ENCODE measurements around the gene CLRN1. TPM values are rescaled to one million over a fixed set of nuclear protein-coding genes. Genes with fewer than 3 reads are reported as not detected.

CLRN1 gene
- total RNA-seq, 1 donor from 2014 or later, result not detected

- DNase-seq (ENCODE audit: low spot score in 2 of 2, unreplicated experiment in 2 of 2), result no peak
- no peak for TF ChIP-seq CTCF (IDR thresholded peaks at IDR 0.05; ENCODE audit: unreplicated experiment)
- peaks cover 7% of the 10 kb centered on the region for H3K9me3 Mint-ChIP-seq
- no peak within 1 kb of the TSS for H3K4me3 Mint-ChIP-seq
- H3K27ac Mint-ChIP-seq, result no peak within 1 kb of the TSS
- H3K4me1 Mint-ChIP-seq, result peaks cover 17% of the 10 kb centered on the region
- H3K36me3 Mint-ChIP-seq, result no peaks in the 10 kb centered on the region
- peaks cover 23% of the 10 kb centered on the region for H3K27me3 Mint-ChIP-seq (ENCODE audit: low read depth)
Observed at GRCh38 chr3:150905339-150905738, 67.2 kb downstream of the CLRN1 start, which contains the start of gene MINDY4B. Gene MINDY4B (minus strand): TSS chr3:150905439. CDS start chr3:150905439, 0 bp downstream.

- Mint-ChIP-seq H3K4me3 (no peak overlapping the region), H3K27ac (no peak overlapping the region), H3K9me3 (peaks cover 7% of the 10 kb centered on the region), H3K27me3 (ENCODE audit: low read depth) (peaks cover 11% of the 10 kb centered on the region), H3K4me1 (peaks cover 17% of the 10 kb centered on the region), H3K36me3 (no peaks in the 10 kb centered on the region)
- no peak for TF ChIP-seq CTCF (IDR thresholded peaks at IDR 0.05; ENCODE audit: unreplicated experiment)
- no peak for DNase-seq (ENCODE audit: low spot score in 2 of 2, unreplicated experiment in 2 of 2)
Observed at GRCh38 chr3:150902988-150903387, 69.5 kb downstream of the CLRN1 start.

GRCh38 chr3:150901793-150902192 is 70.7 kb downstream of the CLRN1 start:
- Mint-ChIP-seq H3K27ac (no peak overlapping the region), H3K9me3 (no peaks in the 10 kb centered on the region), H3K27me3 (ENCODE audit: low read depth) (peaks cover 7% of the 10 kb centered on the region), H3K4me3 (no peak overlapping the region), H3K36me3 (no peaks in the 10 kb centered on the region), H3K4me1 (peaks cover 17% of the 10 kb centered on the region)
- no peak for TF ChIP-seq CTCF (IDR thresholded peaks at IDR 0.05; ENCODE audit: unreplicated experiment)
- no peak for DNase-seq (ENCODE audit: low spot score in 2 of 2, unreplicated experiment in 2 of 2)

- Mint-ChIP-seq H3K27me3 (ENCODE audit: low read depth) (peaks cover 12% of the 10 kb centered on the region), H3K36me3 (no peaks in the 10 kb centered on the region), H3K4me1 (peaks cover 13% of the 10 kb centered on the region), H3K27ac (no peak overlapping the region), H3K9me3 (no peaks in the 10 kb centered on the region), H3K4me3 (no peak overlapping the region)
- no peak for DNase-seq (ENCODE audit: low spot score in 2 of 2, unreplicated experiment in 2 of 2)
- TF ChIP-seq CTCF (IDR thresholded peaks at IDR 0.05; ENCODE audit: unreplicated experiment), result no peak
Observed at GRCh38 chr3:150899141-150899540, 73.4 kb downstream of the CLRN1 start.

GRCh38 chr3:150898046-150898754 is 74.3 kb downstream of the CLRN1 start:
- DNase-seq (ENCODE audit: low spot score in 2 of 2, unreplicated experiment in 2 of 2), result no peak
- peaks cover 6% of the 10 kb centered on the region for H3K4me1 Mint-ChIP-seq
- no peak overlapping the region for H3K27ac Mint-ChIP-seq
- no peak overlapping the region for H3K4me3 Mint-ChIP-seq
- peaks cover 12% of the 10 kb centered on the region for H3K27me3 Mint-ChIP-seq (ENCODE audit: low read depth)
- H3K9me3 Mint-ChIP-seq, result no peaks in the 10 kb centered on the region
- TF ChIP-seq CTCF (IDR thresholded peaks at IDR 0.05; ENCODE audit: unreplicated experiment), result no peak
- no peaks in the 10 kb centered on the region for H3K36me3 Mint-ChIP-seq

Data from mesothelial cell of epicardium (in vitro differentiated cells).